Superior temporal gyrus (tissue), 1 donor: ENCODE results near the gene IL1B.
"Not testable (repeated sequence)": the region's sequence is repeated elsewhere in the genome, so short reads cannot be mapped to it uniquely, and the experiment has no call there.

Source experiments
- DNase-seq: peaks from one replicate; pipeline ENCODE4 v3.0.0-alpha.2; 2016; ENCODE audit errors: extremely low spot score

The IL1B gene

GRCh38 chr2:112836695-112837117 is at the start of gene IL1B:
Gene IL1B (minus strand): TSS chr2:112836779. CDS start chr2:112836229, 550 bp downstream.
- DNase-seq, result peak; percentile 34

GRCh38 chr2:112886291-112886690 is 49.7 kb upstream of the IL1B start:
- DNase-seq, result no peak

- no peak for DNase-seq
Observed at GRCh38 chr2:112885506-112885902, 48.9 kb upstream of the IL1B start.

- no peak for DNase-seq
Observed at GRCh38 chr2:112884869-112885505, 48.4 kb upstream of the IL1B start.

GRCh38 chr2:112883669-112884068 is 47.1 kb upstream of the IL1B start:
- DNase-seq, result no peak

GRCh38 chr2:112881217-112881985 is 44.8 kb upstream of the IL1B start:
- DNase-seq, result peak; percentile 83

- no peak for DNase-seq
Observed at GRCh38 chr2:112880696-112881095, 44.1 kb upstream of the IL1B start.

GRCh38 chr2:112880091-112880531 is 43.5 kb upstream of the IL1B start:
- no peak for DNase-seq

- no peak for DNase-seq
Observed at GRCh38 chr2:112879491-112880041, 43.0 kb upstream of the IL1B start.

GRCh38 chr2:112877423-112877822 is 40.8 kb upstream of the IL1B start:
- DNase-seq, result no peak

GRCh38 chr2:112876971-112877361 is 40.4 kb upstream of the IL1B start:
- DNase-seq, result no peak

GRCh38 chr2:112876257-112876970 is 39.8 kb upstream of the IL1B start:
- no peak for DNase-seq

- no peak for DNase-seq
Observed at GRCh38 chr2:112870841-112871835, 34.6 kb upstream of the IL1B start.

- DNase-seq, result no peak
Observed at GRCh38 chr2:112869258-112869842, 32.8 kb upstream of the IL1B start.

GRCh38 chr2:112867701-112868631 is 31.4 kb upstream of the IL1B start:
- DNase-seq, result no peak

GRCh38 chr2:112866128-112866835 is 29.7 kb upstream of the IL1B start:
- DNase-seq, result no peak

- no peak for DNase-seq
Observed at GRCh38 chr2:112864072-112864471, 27.5 kb upstream of the IL1B start.

- not testable (repeated sequence) for DNase-seq
Observed at GRCh38 chr2:112859406-112860183, 23.0 kb upstream of the IL1B start.
